DOHH2 (cell line): ENCODE results near the gene FRMPD1.
A peak's percentile ranks its signal among the peaks of the same experiment; 100 is the strongest.

Source experiments
- H3F3A ChIP-seq: fragments of 200-600 bp; sonication (generic), shearing (Covaris generic); 2 replicates; pipeline ENCODE4 v1.6.0; 2016; ENCODE audit warnings: antibody characterized with exemption, mild to moderate bottlenecking; ENCODE audit not compliant: control insufficient read depth, insufficient read depth
- H3K27ac ChIP-seq: fragments of 200-600 bp; sonication (generic); 2 replicates; pipeline ENCODE4 v1.5.1; 2014; ENCODE audit warnings: low read depth, mild to moderate bottlenecking, low read length, moderate library complexity
- H3K27me3 ChIP-seq: fragments of 200-600 bp; sonication (generic); 2 replicates; pipeline ENCODE4 v1.6.1; 2014; ENCODE audit warnings: mild to moderate bottlenecking, low read length, mixed read lengths; ENCODE audit not compliant: control insufficient read depth
- H3K36me3 ChIP-seq: fragments of 200-600 bp; sonication (generic); 2 replicates; pipeline ENCODE4 v1.6.1; 2014; ENCODE audit warnings: mild to moderate bottlenecking, low read length, moderate library complexity, mixed read lengths; ENCODE audit not compliant: control insufficient read depth
- H3K4me1 ChIP-seq: fragments of 200-600 bp; sonication (generic); 2 replicates; pipeline ENCODE4 v1.6.1; 2014; ENCODE audit warnings: mild to moderate bottlenecking, low read length, mixed read lengths; ENCODE audit not compliant: control insufficient read depth
- H3K4me2 ChIP-seq: fragments of 200-600 bp; sonication (generic); 2 replicates; pipeline ENCODE4 v1.6.0; 2014; ENCODE audit warnings: mild to moderate bottlenecking, low read length, moderate library complexity
- H3K4me3 ChIP-seq: fragments of 200-600 bp; sonication (generic); 2 replicates; pipeline ENCODE4 v1.5.1; 2014; ENCODE audit warnings: mild to moderate bottlenecking, low read length, mixed read lengths
- H3K79me2 ChIP-seq: fragments of 200-600 bp; sonication (generic); 2 replicates; pipeline ENCODE4 v1.6.1; 2014; ENCODE audit warnings: mild to moderate bottlenecking, low read length, mixed read lengths; ENCODE audit not compliant: control insufficient read depth
- H3K9me2 ChIP-seq: fragments of 200-600 bp; sonication (generic); replicated peaks from 2 replicates; pipeline ENCODE4 v1.6.1; 2014; ENCODE audit warnings: mild to moderate bottlenecking, low read length, mixed read lengths; ENCODE audit not compliant: control insufficient read depth
- H3K9me3 ChIP-seq: fragments of 200-600 bp; sonication (generic); 2 replicates; pipeline ENCODE4 v1.6.1; 2014; ENCODE audit warnings: antibody characterized with exemption, low read length, mixed read lengths; ENCODE audit not compliant: control insufficient read depth, insufficient read depth
- H4K20me1 ChIP-seq: fragments of 200-600 bp; sonication (generic); 2 replicates; pipeline ENCODE4 v1.6.0; 2014; ENCODE audit warnings: low read depth, mild to moderate bottlenecking, antibody characterized with exemption, low read length, moderate library complexity; ENCODE audit not compliant: control insufficient read depth, insufficient read depth
- CTCF ChIP-seq: fragments of 200-600 bp; sonication (generic); IDR thresholded peaks from one replicate; pipeline ENCODE4 v1.5.1; 2014; ENCODE audit warnings: antibody characterized with exemption, mild to moderate bottlenecking, low read depth, low read length; ENCODE audit not compliant: poor library complexity, severe bottlenecking
- EZH2phosphoT487 ChIP-seq: fragments of 200-600 bp; sonication (generic); IDR thresholded peaks from 2 replicates; pipeline ENCODE4 v1.6.1; 2017; ENCODE audit warnings: borderline replicate concordance, mild to moderate bottlenecking, antibody characterized with exemption, low read length, moderate library complexity, mixed read lengths

FRMPD1 gene

DNA sequence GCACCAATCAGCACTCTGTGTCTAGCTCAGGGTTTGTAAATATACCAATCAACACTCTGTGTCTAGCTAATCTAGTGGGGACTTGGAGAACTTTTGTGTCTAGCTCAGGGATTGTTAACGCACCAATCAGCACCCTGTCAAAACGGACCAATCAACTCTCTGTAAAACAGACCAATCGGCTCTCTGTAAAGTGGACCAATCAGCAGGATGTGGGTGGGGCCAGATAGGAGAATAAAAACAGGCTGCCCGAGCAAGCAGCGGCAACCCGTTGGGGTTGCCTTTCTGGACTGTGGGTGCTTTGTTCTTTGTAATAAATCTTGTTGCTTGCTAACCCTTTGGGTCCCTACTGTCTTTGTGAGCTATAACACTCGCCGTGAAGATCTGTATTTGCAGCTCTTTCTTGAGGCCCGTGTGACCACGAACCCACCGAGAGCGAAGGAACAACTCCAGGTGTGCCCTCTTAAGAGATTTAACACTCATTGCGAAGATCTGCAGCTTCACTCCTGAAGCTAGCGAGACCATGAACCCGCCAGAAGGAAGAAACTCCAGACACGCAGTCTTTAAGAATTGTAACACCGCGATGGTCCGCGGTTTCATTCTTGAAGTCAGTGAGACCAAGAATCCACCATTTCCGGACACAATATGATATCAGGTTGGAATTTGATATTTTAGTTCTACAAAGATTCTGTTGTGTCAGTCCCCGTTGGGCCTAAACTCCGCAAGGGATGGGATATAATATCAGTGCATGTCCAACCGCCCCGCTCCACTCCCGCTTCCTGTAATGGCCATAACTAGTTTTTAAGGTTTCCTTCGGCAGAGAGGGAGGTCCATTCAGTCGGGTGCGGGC, 102.1 kb downstream of the FRMPD1 start:
- no peak overlapping the region for H3K27ac ChIP-seq
- no peaks in the 10 kb centered on the region for H3K9me2 ChIP-seq
- peak overlapping the region; percentile 96 for H3K4me3 ChIP-seq
- no peaks in the 10 kb centered on the region for H3K27me3 ChIP-seq
- H3K36me3 ChIP-seq: peaks cover 3% of the 10 kb centered on the region; the same call in 1 of the 2 replicates
- no peaks in the 10 kb centered on the region for H4K20me1 ChIP-seq
- H3K4me1 ChIP-seq: peaks cover 17% of the 10 kb centered on the region
- H3F3A ChIP-seq: no peaks in the 10 kb centered on the region
- H3K9me3 ChIP-seq: peaks cover 7% of the 10 kb centered on the region; the same call in 1 of the 2 replicates
- TF ChIP-seq CTCF (no peak), EZH2phosphoT487 (no peak)
- peaks cover 11% of the 10 kb centered on the region for H3K79me2 ChIP-seq
- H3K4me2 ChIP-seq: peak overlapping the region; percentile 96

DNA sequence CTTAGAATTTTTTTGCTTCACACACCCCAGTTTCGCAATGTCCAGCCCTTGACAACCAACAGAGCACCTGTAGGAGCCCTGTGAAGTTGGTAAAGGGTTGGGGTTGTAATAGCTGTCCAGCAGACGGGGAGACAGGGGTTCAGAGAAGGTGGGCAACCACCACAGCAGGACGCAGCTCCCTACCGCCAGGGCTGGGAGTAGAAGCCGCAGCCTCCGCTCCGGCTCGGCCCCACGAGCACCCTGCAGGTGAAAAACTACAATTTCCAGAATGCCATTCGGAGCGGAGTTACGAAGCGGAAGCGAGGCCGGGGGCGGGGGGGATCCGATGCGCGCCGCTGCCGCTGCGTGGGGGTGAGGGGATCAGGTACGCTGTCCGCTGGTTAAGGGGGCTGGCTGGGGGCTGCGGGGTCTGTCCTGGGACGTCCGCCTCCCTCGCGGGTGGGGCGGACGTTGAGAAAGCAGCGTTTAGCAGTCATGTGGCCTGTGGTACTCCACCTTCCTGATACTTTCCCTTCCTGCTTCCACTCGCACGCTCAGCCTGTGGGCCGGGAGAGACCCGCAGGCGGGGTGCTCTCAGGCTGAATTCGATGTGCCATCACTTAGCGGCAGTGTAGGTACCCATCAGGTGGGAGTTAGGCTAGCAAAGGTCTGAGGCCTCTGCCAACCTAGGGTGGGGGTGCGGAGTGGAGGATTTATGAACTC, 102.9 kb downstream of the FRMPD1 start, which contains the start of gene TRMT10B:
Gene TRMT10B (plus strand): TSS at position 317 of the 702 bp plus-strand sequence. CDS start 8,127 bp downstream, outside the sequence.
- TF ChIP-seq EZH2phosphoT487 (no peak), CTCF (peak; percentile 11)
- H3K27ac ChIP-seq: peak within 1 kb of the TSS; percentile 37
- peak within 1 kb of the TSS; percentile 96 for H3K4me3 ChIP-seq
- peaks cover 11% of the 10 kb centered on the region for H3K79me2 ChIP-seq
- no peaks in the 10 kb centered on the region for H3F3A ChIP-seq
- H3K27me3 ChIP-seq: no peaks in the 10 kb centered on the region
- peaks cover 17% of the 10 kb centered on the region for H3K4me1 ChIP-seq
- H3K36me3 ChIP-seq: peaks cover 3% of the 10 kb centered on the region; the same call in 1 of the 2 replicates
- H3K9me3 ChIP-seq: peaks cover 7% of the 10 kb centered on the region; the same call in 1 of the 2 replicates
- H4K20me1 ChIP-seq: no peaks in the 10 kb centered on the region
- no peaks in the 10 kb centered on the region for H3K9me2 ChIP-seq
- H3K4me2 ChIP-seq: peak within 1 kb of the TSS; percentile 96

- TF ChIP-seq EZH2phosphoT487 (no peak), CTCF (no peak)
- Histone ChIP-seq H3K36me3 (peaks cover 3% of the 10 kb centered on the region; the same call in 1 of the 2 replicates), H3K9me3 (no peaks in the 10 kb centered on the region), H3K9me2 (no peaks in the 10 kb centered on the region), H3K27me3 (no peaks in the 10 kb centered on the region), H3F3A (no peaks in the 10 kb centered on the region), H3K4me3 (no peak overlapping the region), H3K4me1 (peaks cover 9% of the 10 kb centered on the region), H4K20me1 (no peaks in the 10 kb centered on the region), H3K79me2 (peaks cover 10% of the 10 kb centered on the region), H3K4me2 (no peak overlapping the region), H3K27ac (no peak overlapping the region)
These were observed 108.0 kb downstream of the FRMPD1 start for GRCh38 chr9:37758747-37759146.
